Endothelial cell of umbilical vein (primary cell): ENCODE data around the gene TNNI3K. TPM values are rescaled to one million over a fixed set of nuclear protein-coding genes. Genes with fewer than 3 reads are reported as not detected.

ENCODE experiments used
- BruUV-seq: library from RNA; stranded (reverse); fragments of 400-500 nt; replicated peaks from 2 replicates; lab custom pipeline; 2021; lab: Mats Ljungman, UMichigan
- CTCF ChIA-PET: fragments of 300-600, 350-600 bp; sonication (Branson Sonifier 250); formaldehyde crosslinking; loops from one replicate; lab custom pipeline; 2021; ENCODE audit warnings: antibody characterized with exemption, inconsistent platforms; lab: Charles Lee
- POLR2A ChIA-PET: fragments of 300-600, 350-600 bp; sonication (Branson Sonifier 250); formaldehyde crosslinking; loops from one replicate; lab custom pipeline; 2021; ENCODE audit warnings: antibody characterized with exemption, inconsistent platforms; lab: Charles Lee
- DNase-seq: peaks from one replicate; pipeline ENCODE4 v3.0.0-alpha.2; 2011; ENCODE audit warnings: low read depth, low spot score
- FAIRE-seq: peaks from 2 replicates; lab custom pipeline; 2011; peaks lifted over from hg19 to GRCh38; lab: Jason Lieb, UNC
- H2AFZ ChIP-seq: 2 replicates; pipeline ENCODE4 v1.6.0; 2012; ENCODE audit warnings: low read depth, low read length, control low read depth, inconsistent platforms
- H3K27ac ChIP-seq: 2 replicates; pipeline ENCODE4 v1.5.1; 2011; ENCODE audit warnings: low read depth, mild to moderate bottlenecking, control low read depth, low read length, moderate library complexity; ENCODE audit not compliant: insufficient read depth
- H3K27me3 ChIP-seq, 2 experiments: 2 replicates each; pipeline versions ENCODE4 v1.6.0 to v1.6.1; 2011; ENCODE audit warnings: low read length in 2 of 2, mixed read lengths in 1 of 2; ENCODE audit not compliant: control insufficient read depth in 2 of 2, insufficient read depth in 2 of 2
- H3K36me3 ChIP-seq, 2 experiments: 2 replicates in 1 of 2; 3 replicates in 1 of 2; pipeline ENCODE4 v1.5.1; 2011; ENCODE audit warnings: low read length in 2 of 2, mild to moderate bottlenecking in 1 of 2, moderate library complexity in 1 of 2; ENCODE audit not compliant: control insufficient read depth in 2 of 2, insufficient read depth in 2 of 2; ENCODE audit errors: extremely low read depth in 1 of 2
- H3K4me1 ChIP-seq: 3 replicates; pipeline ENCODE4 v1.5.1; 2011; ENCODE audit warnings: mild to moderate bottlenecking, low read length; ENCODE audit not compliant: control insufficient read depth, insufficient read depth; ENCODE audit errors: extremely low read depth
- H3K4me2 ChIP-seq: 2 replicates; pipeline ENCODE4 v1.6.1; 2011; ENCODE audit warnings: low read length, control low read depth, mixed read lengths; ENCODE audit not compliant: insufficient read depth
- H3K4me3 ChIP-seq, 3 experiments: fragments of 200-600 bp in 1 of 3; sonication (generic), shearing (Covaris generic) in 1 of 3; replicated peaks in 1 of 3; 2 replicates each; pipeline ENCODE4 v1.5.1; 2011 to 2016; ENCODE audit warnings: control low read depth in 3 of 3, low read length in 3 of 3, mild to moderate bottlenecking in 2 of 3, inconsistent platforms in 1 of 3, low read depth in 1 of 3, moderate library complexity in 1 of 3; ENCODE audit not compliant: insufficient read depth in 1 of 3
- H3K79me2 ChIP-seq: 2 replicates; pipeline ENCODE4 v1.6.0; 2012; ENCODE audit warnings: low read length, inconsistent platforms; ENCODE audit not compliant: control insufficient read depth, insufficient read depth
- H3K9ac ChIP-seq: replicated peaks from 2 replicates; pipeline ENCODE3; 2011; ENCODE audit warnings: low read length, control low read depth; ENCODE audit not compliant: insufficient read depth; ENCODE audit errors: extremely low read depth
- H3K9me1 ChIP-seq: replicated peaks from 3 replicates; pipeline ENCODE4 v1.6.0; 2011; ENCODE audit warnings: mild to moderate bottlenecking, low read length; ENCODE audit not compliant: control insufficient read depth, insufficient read depth; ENCODE audit errors: extremely low read depth
- H3K9me3 ChIP-seq: replicated peaks from 2 replicates; pipeline ENCODE4 v1.5.1; 2012; ENCODE audit warnings: low read length, inconsistent platforms; ENCODE audit not compliant: control insufficient read depth, insufficient read depth
- H4K20me1 ChIP-seq: replicated peaks from 2 replicates; pipeline ENCODE3; 2011; ENCODE audit warnings: mild to moderate bottlenecking, low read length; ENCODE audit not compliant: control insufficient read depth, insufficient read depth; ENCODE audit errors: extremely low read depth
- CTCF ChIP-seq, 2 donors: IDR thresholded peaks; 1 replicate in 1 of 2; 2 replicates in 1 of 2; pipeline ENCODE4 v1.5.1; 2011; ENCODE audit warnings: low read length in 2 of 2, mild to moderate bottlenecking in 2 of 2, moderate library complexity in 2 of 2, control low read depth in 1 of 2, inconsistent platforms in 1 of 2, low read depth in 1 of 2; ENCODE audit not compliant: insufficient read depth in 1 of 2; ENCODE audit errors: extremely low read depth in 1 of 2
- EZH2 ChIP-seq: IDR thresholded peaks from 2 replicates; pipeline ENCODE4 v1.6.1; 2012; ENCODE audit warnings: borderline replicate concordance, low read depth, mild to moderate bottlenecking, moderate library complexity, low read length, inconsistent platforms; ENCODE audit not compliant: severe bottlenecking
- FOS ChIP-seq: IDR thresholded peaks from 2 replicates; pipeline ENCODE4 v1.6.1; 2011; ENCODE audit warnings: mild to moderate bottlenecking, low read length, moderate library complexity, borderline replicate concordance; ENCODE audit not compliant: insufficient read depth
- GATA2 ChIP-seq: IDR thresholded peaks from 2 replicates; pipeline ENCODE4 v1.7.0; 2011; ENCODE audit warnings: low read depth, mild to moderate bottlenecking, moderate library complexity, mixed read lengths, low read length; ENCODE audit not compliant: insufficient read length, insufficient read depth
- JUN ChIP-seq: IDR thresholded peaks from 2 replicates; pipeline ENCODE4 v1.6.1; 2011; ENCODE audit warnings: borderline replicate concordance, low read depth; ENCODE audit not compliant: insufficient read length, insufficient read depth
- MAX ChIP-seq: IDR thresholded peaks from 2 replicates; pipeline ENCODE4 v1.6.1; 2011; ENCODE audit not compliant: insufficient read depth, insufficient read length
- MYC ChIP-seq: IDR thresholded peaks from one replicate; pipeline ENCODE4 v1.6.1; 2011; ENCODE audit warnings: mild to moderate bottlenecking, low read depth, low read length
- POLR2A ChIP-seq: IDR thresholded peaks from 2 replicates; pipeline ENCODE4 v1.6.1; 2012; ENCODE audit warnings: low read depth, mild to moderate bottlenecking, control low read depth, low read length
- POLR2AphosphoS5 ChIP-seq: IDR thresholded peaks from 2 replicates; pipeline ENCODE4 v1.6.1; 2012; ENCODE audit warnings: low read depth, mild to moderate bottlenecking, control low read depth, low read length, moderate library complexity; ENCODE audit not compliant: insufficient read depth
- dilution Hi-C: fragments of 300-500 bp; cut with MboI; formaldehyde crosslinking; loops from one replicate; pipeline ENCODE4 v1.15.0; 2019; ENCODE audit warnings: low sequenced_read_pairs; ENCODE audit not compliant: extremely low pct_ligation_motif_present
- intact Hi-C: fragments of 100-400 bp; cut with micrococcal nuclease; formaldehyde crosslinking; loops from one replicate; pipeline ENCODE4 v1.10.0; 2022
- polyA plus RNA-seq, 4 experiments: library from polyadenylated mRNA; depleted of rRNA in 3 of 4; stranded (reverse) in 3 of 4; unstranded in 1 of 4; fragments of >200 nt; gene quantifications; 2 replicates each; pipeline versions ENCODE4 v1.2.1 to v1.2.3, GENCODE V29; 2011 to 2012; ENCODE audit warnings: missing spikeins in 1 of 4
- total RNA-seq: library from RNA; stranded (reverse); gene quantifications from 2 replicates; pipeline ENCODE4 v1.2.3, GENCODE V29; 2021

TNNI3K gene
- total and polyA plus RNA-seq, 2 donors (not counting 3 experiments of a cell fraction or from before 2014, with no cell fraction given): 0.69 TPM; not detected in 1

DNA sequence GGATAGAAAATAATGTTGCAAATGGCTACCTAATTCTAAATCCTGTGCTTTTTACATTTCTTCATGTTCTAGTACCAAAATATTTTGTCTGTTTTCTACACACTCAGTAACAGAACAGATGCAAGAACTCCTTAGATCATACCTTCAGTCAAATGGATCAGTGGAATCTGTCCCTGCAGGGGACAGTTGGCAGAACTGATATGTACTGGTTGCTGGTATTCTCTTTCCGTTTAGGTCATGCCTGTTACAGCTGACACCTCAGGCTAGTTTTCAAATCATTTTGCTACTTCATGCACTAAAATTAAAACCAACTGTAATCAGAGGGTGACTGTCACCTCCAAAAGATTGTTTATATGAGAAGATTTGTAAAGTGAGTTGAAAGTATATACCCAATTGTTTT is 109.2 kb downstream of the TNNI3K start:
- no peak overlapping the region for H3K4me3 ChIP-seq
- POLR2A ChIA-PET: no interaction called here
- TF ChIP-seq EZH2 (no peak), JUN (no peak), MAX (no peak), GATA2 (no peak), CTCF (IDR thresholded peaks at IDR 0.05; ENCODE audit: extremely low read depth in 1 of 2, insufficient read depth in 1 of 2, low read depth in 1 of 2, low read length in 2 of 2) (no peak)
- no peak overlapping the region for H3K9ac ChIP-seq
- no peaks in the 10 kb centered on the region for H4K20me1 ChIP-seq
- no peak overlapping the region for H2AFZ ChIP-seq
- no peak overlapping the region for H3K4me2 ChIP-seq
- no peaks in the 10 kb centered on the region for H3K9me1 ChIP-seq
- CTCF ChIA-PET: no interaction called here
- no peak overlapping the region for H3K27ac ChIP-seq
- intact Hi-C loops (no loop called here), dilution Hi-C loops (no loop called here)
- no peak for DNase-seq
- no TSS peak for BruUV-seq
- H3K36me3 ChIP-seq: no peaks in the 10 kb centered on the region
- no peaks in the 10 kb centered on the region for H3K4me1 ChIP-seq
- no peaks in the 10 kb centered on the region for H3K27me3 ChIP-seq
- no peaks in the 10 kb centered on the region for H3K9me3 ChIP-seq
- FAIRE-seq: no peak
- no peaks in the 10 kb centered on the region for H3K79me2 ChIP-seq

GRCh38 chr1:74356493-74356892 is 121.3 kb downstream of the TNNI3K start:
- Histone ChIP-seq H3K36me3 (no peaks in the 10 kb centered on the region), H3K27ac (no peak overlapping the region), H2AFZ (no peak overlapping the region), H3K4me3 (no peak overlapping the region), H3K4me2 (no peak overlapping the region), H3K27me3 (no peaks in the 10 kb centered on the region), H3K9ac (no peak overlapping the region), H3K4me1 (no peaks in the 10 kb centered on the region), H3K79me2 (no peaks in the 10 kb centered on the region), H3K9me3 (no peaks in the 10 kb centered on the region), H3K9me1 (no peaks in the 10 kb centered on the region), H4K20me1 (no peaks in the 10 kb centered on the region)
- TF ChIP-seq EZH2: no peak
- TF ChIP-seq FOS: no peak
- no peak for TF ChIP-seq MAX
- TF ChIP-seq MYC: no peak
- no peak for TF ChIP-seq GATA2
- TF ChIP-seq POLR2A: no peak
- no peak for TF ChIP-seq CTCF (IDR thresholded peaks at IDR 0.05; ENCODE audit: extremely low read depth in 1 of 2, insufficient read depth in 1 of 2, low read depth in 1 of 2, low read length in 2 of 2)
- TF ChIP-seq JUN: no peak
- TF ChIP-seq POLR2AphosphoS5: no peak
- ChIA-PET CTCF (no interaction called here), POLR2A (no interaction called here)
- no peak for FAIRE-seq
- no peak for DNase-seq
- intact Hi-C loops: no loop called here
- dilution Hi-C loops: no loop called here
- no TSS peak for BruUV-seq
